GM18519 (cell line): ENCODE measurements around the gene PSMB4.
"Not testable (repeated sequence)": the region's sequence is repeated elsewhere in the genome, so short reads cannot be mapped to it uniquely, and the experiment has no call there.

ENCODE experiments used
- ATAC-seq: cut with Tn5 transposase; IDR thresholded peaks from one replicate; pipeline ENCODE4 v1.9.1; 2021; ENCODE audit warnings: mild to moderate bottlenecking, moderate library complexity; ENCODE audit not compliant: unreplicated experiment, low FRiP score

The PSMB4 gene

DNA sequence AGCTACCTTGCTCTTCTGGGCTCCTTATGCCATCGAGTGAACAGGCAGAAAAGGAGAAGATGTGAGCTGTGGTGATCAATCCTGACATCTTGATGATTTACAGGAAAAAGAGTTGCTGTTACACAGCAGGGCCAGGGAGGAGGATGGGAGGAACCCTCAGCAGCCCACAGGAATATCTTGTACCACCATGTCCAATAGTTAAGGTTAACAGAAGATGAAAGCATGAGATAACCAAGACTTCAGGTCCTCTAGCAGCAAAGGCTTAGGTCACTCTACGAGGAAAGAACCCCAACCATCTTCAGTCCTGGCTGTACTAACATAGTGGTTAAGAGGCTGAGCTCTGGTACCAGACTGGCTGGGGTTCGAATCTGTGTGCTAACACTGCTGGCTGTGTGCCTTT, 14.8 kb upstream of the PSMB4 start:
- no peak for ATAC-seq

DNA sequence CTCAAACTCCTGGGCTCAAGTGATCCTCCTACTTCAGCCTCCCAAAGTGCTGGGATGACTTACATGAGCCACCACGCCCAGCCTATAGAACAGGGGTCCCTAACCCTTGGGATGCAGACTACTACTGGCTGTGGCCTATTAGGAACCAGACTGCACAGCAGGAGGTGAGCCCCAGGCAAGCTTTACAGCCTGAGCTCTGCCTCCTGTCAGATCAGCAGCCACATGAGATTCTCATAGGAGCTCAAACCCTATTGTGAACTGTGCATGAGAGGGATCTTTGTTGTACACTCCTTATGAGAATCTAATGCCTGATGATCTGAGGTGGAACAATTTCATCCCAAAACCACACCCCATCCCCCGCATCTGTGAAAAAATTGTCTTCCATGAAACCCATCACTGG, 13.4 kb upstream of the PSMB4 start:
- ATAC-seq, result no peak

DNA sequence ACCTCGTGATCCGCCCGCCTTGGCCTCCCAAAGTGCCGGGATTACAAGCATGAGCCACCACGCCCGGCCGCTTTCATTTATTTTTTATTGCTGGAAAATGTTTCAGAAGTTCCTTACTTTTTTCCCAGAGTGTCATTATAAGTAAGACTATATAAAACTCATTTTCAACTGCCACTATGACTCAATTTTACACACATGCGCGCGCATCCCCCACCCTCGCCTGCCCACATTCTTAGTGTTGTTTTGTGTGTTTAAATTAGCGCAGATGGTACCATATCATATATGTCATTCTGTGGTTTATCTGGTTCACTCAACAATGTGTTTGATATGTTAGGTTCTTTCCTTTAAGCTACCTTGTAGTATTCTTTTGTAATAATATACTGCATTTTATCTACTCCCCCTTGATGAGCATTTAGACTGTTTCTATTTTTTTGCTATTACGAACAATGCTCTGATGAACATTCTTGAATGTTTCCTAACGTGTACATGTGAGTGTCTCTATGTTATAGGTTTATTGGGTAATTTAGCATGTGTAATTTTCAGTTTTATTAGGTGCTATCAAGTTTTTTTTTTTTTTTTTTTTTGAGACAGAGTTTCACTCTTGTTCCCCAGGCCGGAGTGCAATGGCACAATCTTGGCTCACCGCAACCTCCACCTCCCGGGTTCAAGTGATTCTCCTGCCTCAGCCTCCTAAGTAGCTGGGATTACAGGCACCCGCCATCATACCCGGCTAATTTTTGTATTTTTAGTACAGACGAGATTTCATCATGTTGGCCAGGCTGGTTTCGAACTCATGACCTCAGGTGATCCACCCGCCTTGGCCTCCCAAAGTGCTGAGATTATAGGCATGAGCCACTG, 8.9 kb upstream of the PSMB4 start:
- not testable (repeated sequence) for ATAC-seq

DNA sequence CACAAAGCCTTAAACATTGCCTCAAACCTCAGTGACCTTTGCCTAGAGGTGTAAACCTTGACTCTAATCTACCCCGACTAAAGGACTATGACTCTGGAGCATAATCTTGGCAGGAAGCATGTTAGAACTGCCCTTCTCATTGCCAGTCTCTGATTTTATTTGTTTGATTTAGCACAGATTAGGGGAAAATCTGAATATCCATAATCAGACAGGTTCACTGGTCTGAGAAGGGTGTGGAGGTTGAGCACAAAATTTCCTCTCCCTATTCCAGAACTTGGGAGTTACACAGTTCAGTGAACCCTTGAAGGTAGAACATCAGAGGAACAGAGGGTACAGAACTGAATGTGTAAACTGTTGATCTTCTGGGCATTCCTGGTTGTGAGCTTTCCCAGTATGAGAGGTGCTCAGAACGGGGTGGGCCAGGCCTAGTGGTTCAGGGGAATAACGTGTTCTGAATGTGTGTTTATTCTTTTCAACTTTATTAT, 8.3 kb upstream of the PSMB4 start:
- ATAC-seq, result no peak

DNA sequence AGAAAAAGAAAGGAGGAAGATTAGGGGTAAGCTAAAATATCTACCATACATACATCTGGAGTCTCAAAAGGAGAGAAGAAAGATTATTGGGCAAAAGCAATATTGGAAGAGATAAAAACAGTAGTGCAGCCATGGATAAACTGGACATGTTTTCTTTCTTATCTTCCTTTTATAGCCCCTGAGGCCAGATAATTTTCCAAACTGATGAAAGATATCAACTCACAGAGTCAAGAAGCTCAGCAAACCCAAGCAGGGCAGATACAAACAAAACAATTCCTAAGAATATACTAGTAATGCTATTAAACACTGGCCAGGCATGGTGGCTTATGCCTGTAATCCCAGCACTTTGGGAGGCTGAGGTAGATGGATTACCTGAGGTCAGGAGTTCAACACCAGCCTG, 5.8 kb upstream of the PSMB4 start:
- ATAC-seq, result no peak

DNA sequence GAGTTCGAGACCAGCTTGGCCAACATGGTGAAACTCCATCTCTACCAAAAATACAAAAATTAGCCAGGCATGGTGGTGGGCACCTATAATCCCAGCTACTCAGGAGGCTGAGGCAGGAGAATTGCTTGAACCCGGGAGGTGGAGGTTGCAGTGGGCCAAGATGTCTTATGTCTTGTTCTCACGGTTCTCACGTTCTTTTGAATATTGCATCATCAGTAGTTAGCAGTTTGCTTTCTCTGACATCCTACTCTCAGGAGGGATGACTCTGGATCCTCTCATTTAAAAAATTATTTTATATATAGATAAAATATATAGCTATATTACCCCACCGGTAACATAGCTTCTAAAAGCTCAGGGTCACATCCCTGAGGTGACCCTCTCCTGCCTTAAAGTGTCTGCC, 3.1 kb upstream of the PSMB4 start:
- ATAC-seq, result not testable (repeated sequence)

DNA sequence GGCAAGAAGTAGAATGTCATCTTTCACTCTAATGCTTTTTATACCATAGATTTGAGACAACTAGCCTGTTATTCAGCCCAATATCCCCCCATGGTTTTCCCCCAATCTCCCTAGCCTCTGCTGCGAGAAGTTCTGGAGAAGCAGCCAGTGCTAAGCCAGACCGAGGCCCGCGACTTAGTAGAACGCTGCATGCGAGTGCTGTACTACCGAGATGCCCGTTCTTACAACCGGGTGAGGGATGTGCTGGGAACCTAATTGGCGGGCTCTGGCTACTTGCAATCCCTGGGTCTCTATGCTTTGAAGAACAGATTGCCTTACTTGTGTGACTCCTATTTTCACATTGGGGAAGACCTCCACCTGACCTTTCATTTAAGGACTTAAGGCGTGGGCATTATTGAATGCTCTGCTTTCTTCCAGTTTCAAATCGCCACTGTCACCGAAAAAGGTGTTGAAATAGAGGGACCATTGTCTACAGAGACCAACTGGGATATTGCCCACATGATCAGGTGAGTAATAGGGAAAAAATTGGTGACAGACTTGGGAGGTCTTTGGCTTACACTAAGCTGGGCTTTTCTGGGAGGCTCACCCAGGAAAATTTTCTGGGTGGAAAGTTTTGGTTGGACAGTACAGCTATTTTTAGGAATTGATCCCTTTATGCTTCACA, 1.9 kb downstream of the PSMB4 start:
- ATAC-seq, result no peak

DNA sequence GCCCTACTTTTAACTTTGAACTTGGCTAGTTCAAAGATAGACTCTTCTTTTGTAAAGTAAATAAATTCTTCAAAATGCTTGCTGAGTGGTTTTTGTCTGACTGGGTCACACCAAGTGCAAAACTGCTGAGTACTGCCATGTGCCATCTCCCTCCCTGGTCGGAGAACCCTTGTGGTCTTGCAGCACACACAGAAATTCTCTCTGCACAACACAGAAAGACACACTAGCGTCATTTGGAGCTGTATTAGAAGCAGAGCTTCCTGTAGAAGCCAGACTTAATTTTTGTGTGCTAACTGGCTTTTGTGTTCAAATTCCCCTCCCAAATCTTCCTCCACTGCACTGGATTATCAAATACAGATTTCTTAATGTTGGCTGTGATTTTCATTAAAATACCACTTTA, 2.5 kb downstream of the PSMB4 start:
- ATAC-seq, result no peak

DNA sequence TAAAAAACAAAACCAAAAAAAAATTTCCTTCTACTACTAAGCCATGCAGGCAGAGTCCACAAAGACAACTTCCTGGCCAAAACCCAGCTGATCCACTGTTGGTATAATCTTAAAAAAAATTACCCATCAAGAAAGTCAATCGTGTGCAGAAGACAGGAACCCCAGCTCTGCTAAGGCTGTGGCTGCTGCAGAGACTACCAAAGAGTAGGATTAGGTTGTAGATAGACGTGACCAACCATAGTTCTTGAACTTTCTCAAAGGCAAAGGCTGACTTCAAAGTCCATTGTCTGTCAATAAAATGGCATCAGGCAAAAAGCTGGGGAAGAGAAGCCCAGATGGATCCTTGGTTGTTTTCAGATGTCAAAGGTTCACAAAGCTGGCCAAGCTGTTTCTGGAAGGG, 3.4 kb downstream of the PSMB4 start:
- no peak for ATAC-seq

DNA sequence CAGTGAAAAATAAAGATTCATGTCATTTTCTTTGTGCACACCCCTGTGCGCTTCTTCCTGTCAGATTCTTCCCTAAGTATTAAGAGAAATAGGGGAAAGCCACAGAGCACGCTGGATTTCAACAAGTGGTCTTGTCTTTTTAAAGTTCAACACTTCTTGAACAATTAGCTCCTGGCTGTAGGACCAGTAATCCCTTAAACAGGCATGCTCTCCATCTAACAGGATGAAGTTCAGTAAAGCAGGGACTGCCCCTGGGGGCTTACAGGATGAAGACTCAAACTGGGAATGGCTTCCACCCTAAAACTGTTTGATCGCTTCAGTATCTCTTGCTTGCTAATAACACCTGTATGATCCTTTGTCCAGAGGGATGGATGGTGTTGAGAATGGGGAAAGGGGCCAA, 4.2 kb downstream of the PSMB4 start:
- no peak for ATAC-seq

DNA sequence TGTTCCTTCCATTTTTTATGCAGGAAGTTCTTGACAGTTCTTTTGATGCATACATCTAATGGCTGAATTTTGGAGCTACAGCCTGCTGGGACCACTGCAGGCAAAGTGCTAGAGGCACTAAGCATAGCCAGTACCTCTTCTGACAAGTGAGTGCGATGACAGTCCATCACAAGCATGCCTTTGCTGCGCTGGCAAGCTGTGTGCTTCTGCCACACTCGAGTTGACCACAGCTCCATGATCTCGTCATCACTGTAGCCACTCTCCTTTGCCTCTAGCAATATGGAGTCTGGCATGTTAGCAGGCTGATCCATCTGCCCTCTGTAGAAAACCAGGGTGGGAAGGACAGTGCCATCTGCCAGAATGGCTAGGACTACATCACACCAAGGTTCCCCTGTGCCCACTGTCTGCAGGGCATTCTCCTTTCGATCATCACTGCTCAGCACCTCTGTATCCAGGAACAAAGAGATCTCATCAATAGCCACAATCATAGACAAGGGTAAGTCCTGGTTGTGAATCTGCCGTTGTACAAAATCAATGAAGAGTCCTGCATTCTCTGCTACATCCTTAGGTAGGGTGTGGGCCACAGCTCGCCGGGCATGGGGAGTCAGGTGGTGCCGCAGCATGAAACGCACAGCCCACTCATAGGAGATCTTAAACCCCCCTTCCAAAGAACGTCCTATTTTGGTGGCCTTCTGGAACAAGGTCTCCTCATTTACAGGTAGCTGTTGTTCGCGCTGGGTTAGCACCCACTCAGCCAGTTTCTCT, 6.0 kb downstream of the PSMB4 start:
- ATAC-seq, result no peak

DNA sequence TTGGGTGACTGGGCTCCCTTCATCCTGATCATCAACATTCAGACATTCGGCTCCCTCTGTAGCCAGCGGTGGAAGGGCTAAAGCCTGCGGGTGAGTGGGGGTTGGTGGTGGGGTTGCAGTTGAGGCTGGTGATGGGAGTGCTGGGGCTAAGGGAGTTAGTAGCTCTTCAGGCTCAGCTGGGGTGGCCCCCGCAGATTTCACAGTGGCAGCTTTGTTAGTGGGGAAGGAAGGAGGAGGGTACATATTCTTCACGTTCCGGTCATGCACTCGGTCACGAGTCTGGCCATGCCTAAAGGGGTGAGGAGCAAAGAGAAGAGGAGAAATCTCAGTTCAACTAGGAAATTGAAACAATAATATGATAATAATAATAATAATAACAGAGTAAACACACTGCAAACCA, 6.8 kb downstream of the PSMB4 start:
- ATAC-seq, result no peak

DNA sequence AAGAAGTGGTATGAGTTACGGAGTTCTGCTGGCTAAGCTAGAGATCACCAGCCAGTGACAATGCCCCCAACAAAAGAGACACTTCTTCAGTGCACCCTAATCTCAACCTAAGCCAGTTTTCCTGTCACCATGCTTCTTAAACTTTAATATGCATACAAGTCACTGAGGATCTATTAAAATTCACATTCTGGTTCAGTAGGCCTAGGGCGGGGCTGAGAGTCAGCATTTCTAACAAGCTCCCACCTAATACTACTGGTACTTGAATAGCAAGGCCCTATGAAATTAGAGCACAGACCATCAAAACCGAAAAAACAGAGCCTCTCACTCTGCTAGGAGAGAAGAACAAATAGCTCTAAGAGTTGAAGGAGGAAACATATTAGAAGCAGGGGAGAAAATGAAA, 7.9 kb downstream of the PSMB4 start:
- ATAC-seq, result no peak

DNA sequence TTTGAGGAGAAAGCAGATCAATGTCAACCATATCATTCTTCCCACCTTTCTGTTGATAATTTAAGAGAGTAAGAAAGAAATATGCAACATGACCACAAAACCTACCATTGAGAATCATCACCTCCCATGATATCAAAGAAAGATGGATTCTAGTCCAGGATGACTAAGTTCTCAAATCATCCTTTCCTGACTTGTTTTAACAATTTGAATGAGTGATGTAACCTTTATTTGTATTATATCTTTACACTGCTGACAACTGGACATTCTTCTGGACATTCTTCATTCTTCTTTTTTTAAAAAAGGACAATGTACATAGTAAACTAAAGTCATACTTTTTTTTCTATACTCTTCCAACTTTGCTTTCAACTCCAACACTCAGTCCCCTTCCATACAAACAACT, 9.5 kb downstream of the PSMB4 start:
- ATAC-seq, result no peak

DNA sequence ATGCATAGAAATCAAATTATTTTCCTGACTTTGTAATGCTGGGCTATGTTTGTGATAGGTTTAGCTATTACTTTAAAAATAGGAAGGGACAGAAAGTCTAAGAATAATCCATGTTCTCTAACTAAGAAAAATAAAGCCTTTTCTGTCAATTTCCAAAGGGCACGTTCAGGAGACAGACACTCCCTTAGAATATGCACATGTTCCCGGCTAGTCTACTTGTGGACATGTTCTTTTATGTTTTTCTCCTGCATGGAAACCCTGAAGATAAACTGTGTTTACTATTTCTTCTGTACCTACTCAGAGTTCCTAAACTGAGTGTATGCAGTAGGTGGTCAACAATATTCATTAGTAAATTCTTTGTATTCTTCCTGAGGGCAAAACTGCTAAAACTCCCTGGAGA, 12.5 kb downstream of the PSMB4 start:
- no peak for ATAC-seq

DNA sequence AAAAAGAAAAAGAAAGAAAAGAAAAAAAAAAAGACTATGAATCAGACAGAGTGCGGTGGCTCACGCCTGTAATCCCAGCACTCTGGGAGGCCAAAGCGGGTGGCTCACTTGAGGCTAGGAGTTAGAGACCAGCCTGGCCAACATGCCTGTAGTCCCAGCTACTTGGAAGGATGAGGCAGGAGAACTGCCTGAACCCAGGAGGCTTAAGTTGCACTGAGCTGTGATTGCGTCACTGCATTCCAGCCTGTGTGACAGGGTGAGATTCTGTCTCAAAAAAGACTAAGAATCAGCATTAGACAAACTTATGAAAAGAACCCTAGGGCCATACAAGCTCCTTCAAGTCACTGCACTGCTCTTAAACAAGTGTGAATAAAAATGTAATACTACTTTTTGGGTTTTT, 16.9 kb downstream of the PSMB4 start:
- ATAC-seq, result no peak

DNA sequence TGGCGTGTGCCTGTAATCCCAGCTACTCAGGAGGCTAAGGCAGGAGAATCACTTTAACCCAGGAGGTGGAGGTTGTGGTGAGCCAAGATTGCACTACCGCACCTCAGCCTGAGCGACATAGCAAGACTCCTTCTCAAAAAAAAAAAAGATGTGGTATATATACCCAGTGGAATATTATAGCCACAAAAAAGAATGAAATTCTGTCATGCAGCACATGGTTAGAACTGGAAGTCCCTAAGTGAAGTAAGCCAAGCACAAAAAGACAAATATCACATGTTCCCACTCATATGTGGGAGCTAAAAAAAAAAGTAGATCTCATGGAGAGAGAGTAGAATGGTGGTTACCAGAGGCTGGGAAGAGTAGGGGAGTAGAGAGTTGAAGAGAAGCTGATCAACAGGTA, 18.7 kb downstream of the PSMB4 start:
- ATAC-seq, result no peak

DNA sequence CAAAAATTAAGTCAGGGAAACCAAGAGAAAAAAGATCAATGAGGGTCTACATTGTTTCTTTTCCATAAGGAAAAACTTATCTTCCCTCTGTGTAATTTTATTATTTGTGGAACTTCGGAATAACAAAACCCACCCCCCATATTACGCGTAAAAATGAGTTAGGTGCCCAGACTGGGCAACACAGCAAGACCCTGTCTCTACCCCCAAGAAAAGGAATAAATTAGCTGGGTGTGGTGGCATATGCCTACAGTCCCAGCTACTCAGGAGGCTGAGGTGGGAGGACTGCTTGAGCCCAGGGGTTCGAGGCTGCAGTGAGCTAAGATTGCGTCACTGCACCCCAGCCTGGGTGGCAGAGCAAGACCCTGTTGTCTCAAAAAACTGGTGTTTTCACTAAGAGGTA, 20.4 kb downstream of the PSMB4 start:
- ATAC-seq, result no peak

DNA sequence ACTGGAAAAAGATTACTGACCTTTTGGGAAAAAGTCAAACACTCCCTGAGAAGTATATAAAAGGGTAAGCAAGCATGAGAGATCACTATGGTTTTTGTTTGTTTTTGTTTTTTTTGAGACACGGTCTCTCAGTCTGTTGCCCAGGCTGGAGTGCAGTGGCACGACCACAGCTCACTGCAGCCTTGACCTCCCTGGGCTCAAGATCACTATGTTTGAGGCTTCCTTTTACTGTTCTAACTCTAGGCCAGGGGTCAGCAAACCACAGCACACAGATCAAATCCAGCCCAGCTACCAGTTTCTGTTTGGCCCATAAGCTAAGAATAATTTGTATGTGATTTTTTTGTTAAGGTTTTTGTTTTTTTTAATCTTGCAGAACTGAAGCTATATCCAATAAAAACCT, 25.7 kb downstream of the PSMB4 start:
- no peak for ATAC-seq

DNA sequence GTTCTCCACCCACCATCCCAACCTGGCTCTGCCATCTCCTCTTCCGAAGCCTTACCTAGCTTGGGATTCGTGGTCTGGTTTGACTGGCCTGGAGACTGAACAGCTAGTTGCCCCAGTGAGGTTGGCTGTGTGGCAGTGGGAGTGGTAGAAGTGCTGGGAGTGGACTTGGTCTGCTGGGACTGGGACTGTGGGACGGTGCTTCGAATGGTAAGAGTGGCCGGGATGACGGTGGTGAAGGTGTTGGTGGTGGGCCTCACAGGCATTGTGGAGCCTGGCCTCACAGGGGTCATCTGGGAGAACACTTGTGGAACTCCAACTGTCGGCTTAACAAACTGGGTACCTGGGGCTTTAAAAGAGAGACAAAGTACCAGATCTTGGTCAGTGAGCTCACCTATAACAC, 28.7 kb downstream of the PSMB4 start:
- ATAC-seq, result no peak

DNA sequence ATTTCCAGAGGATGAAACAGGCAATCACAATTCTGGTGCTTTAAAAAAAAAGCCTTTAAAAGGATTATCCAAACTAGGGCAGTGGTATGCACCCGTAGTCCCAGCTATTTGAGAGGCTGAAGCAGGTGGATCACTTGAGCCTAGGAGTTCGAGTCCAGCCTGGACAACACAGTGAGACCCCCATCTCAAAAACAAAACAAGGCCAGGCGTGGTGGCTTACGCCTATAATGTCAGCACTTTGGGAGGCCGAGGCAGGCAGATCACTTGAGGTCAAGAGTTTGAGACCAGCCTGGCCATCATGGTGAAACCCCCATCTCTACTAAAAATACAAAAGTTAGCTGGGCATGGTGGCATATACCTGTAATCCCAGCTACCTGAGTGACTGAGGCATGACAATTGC, 34.5 kb downstream of the PSMB4 start:
- ATAC-seq, result not testable (repeated sequence)
